ENCODE data around the gene APOL3.

GRCh38 chr22:36196254-36197064 is 35.9 kb upstream of the APOL3 start:
- TF ChIP-seq EZH2 (IDR thresholded peaks at IDR 0.05) (no peak), POLR2AphosphoS5 (IDR thresholded peaks at IDR 0.05; ENCODE audit: borderline replicate concordance, low read depth, low read length) (no peak), FOXP2 (optimal IDR thresholded peaks at IDR 0.05; ENCODE audit: control extremely low read depth, extremely low read length, insufficient read depth) (no peak)
